ENCODE results near the gene TTC32. TPM values are rescaled to one million over a fixed set of nuclear protein-coding genes. Genes with fewer than 3 reads are reported as not detected.

TTC32 gene
- total and polyA plus RNA-seq, 7 donors, result 3.7 to 22.1 (median 6.8) TPM

GRCh38 chr2:19857806-19858205 lies 44.0 kb downstream of the TTC32 start:
- no peak for TF ChIP-seq CTCF (IDR thresholded peaks at IDR 0.05)
- intact Hi-C loops (cut with DNase I), result loop anchor here (5.0 kb wide), 2 partner anchors 506 to 1406 kb away; no protein-coding TSS in a partner anchor
- DNase-seq, result no peak
- Histone ChIP-seq H3K4me1 (peaks cover 11% of the 10 kb centered on the region), H3K27ac (no peak overlapping the region), H3K27me3 (ENCODE audit: insufficient read depth in 3 of 3, low read length in 2 of 3) (no peaks in the 10 kb centered on the region), H3K4me3 (no peak overlapping the region), H3K36me3 (ENCODE audit: insufficient read depth in 1 of 2, low read depth in 1 of 2) (no peaks in the 10 kb centered on the region), H3K9me3 (no peaks in the 10 kb centered on the region)
- ATAC-seq, result no peak
- WGBS, 3 donors, result 76 to 90% (median 84%) methylated on average over 15 of the region's 15 CpGs

GRCh38 chr2:19857100-19857499 lies 44.7 kb downstream of the TTC32 start:
- Histone ChIP-seq H3K27ac (no peak overlapping the region), H3K36me3 (ENCODE audit: insufficient read depth in 1 of 2, low read depth in 1 of 2) (no peaks in the 10 kb centered on the region), H3K4me3 (no peak overlapping the region), H3K4me1 (peaks cover 11% of the 10 kb centered on the region), H3K9me3 (no peaks in the 10 kb centered on the region), H3K27me3 (ENCODE audit: insufficient read depth in 3 of 3, low read length in 2 of 3) (no peaks in the 10 kb centered on the region)
- no peak for DNase-seq
- TF ChIP-seq CTCF (IDR thresholded peaks at IDR 0.05), result no peak
- WGBS, 3 donors, result 71 to 91% (median 80%) methylated on average over 7 of the region's 7 CpGs
- ATAC-seq, result no peak
- intact Hi-C loops (cut with DNase I), result loop anchor here (5.0 kb wide), 2 partner anchors 505 to 1405 kb away; no protein-coding TSS in a partner anchor

- no peak for TF ChIP-seq CTCF (IDR thresholded peaks at IDR 0.05)
- no peaks in the 10 kb centered on the region for H3K27me3 ChIP-seq (ENCODE audit: insufficient read depth in 3 of 3, low read length in 2 of 3)
- H3K4me3 ChIP-seq, result no peak overlapping the region
- DNase-seq (peak in 1 of 2 donors; percentile 73), ATAC-seq (peak; percentile 74 to 95 (median 93))
- WGBS, 3 donors, result 29 to 35% (median 34%) methylated on average over 15 of the region's 15 CpGs
- intact Hi-C loops (cut with DNase I), result loop anchor here (5.0 kb wide), 2 partner anchors 503 to 1403 kb away; no protein-coding TSS in a partner anchor
- H3K9me3 ChIP-seq, result no peaks in the 10 kb centered on the region
- no peaks in the 10 kb centered on the region for H3K36me3 ChIP-seq (ENCODE audit: insufficient read depth in 1 of 2, low read depth in 1 of 2)
- peak overlapping the region; percentile 84 for H3K27ac ChIP-seq
- H3K4me1 ChIP-seq, result peaks cover 11% of the 10 kb centered on the region
These were observed 46.0 kb downstream of the TTC32 start for GRCh38 chr2:19855542-19856431.

- Histone ChIP-seq H3K27me3 (ENCODE audit: insufficient read depth in 3 of 3, low read length in 2 of 3) (no peaks in the 10 kb centered on the region), H3K4me3 (no peak overlapping the region), H3K9me3 (no peaks in the 10 kb centered on the region), H3K36me3 (ENCODE audit: insufficient read depth in 1 of 2, low read depth in 1 of 2) (no peaks in the 10 kb centered on the region), H3K4me1 (peaks cover 11% of the 10 kb centered on the region), H3K27ac (peak overlapping the region; percentile 84)
- DNase-seq (peak in 1 of 2 donors; percentile 29), ATAC-seq (no peak)
- intact Hi-C loops (cut with DNase I), result loop anchor here (5.0 kb wide), 3 partner anchors 48 to 1403 kb away; no protein-coding TSS in a partner anchor
- 89 to 93% (median 90%) methylated on average over 20 of the region's 20 CpGs for WGBS, 3 donors
- TF ChIP-seq CTCF (IDR thresholded peaks at IDR 0.05), result no peak
These were observed 46.9 kb downstream of the TTC32 start for GRCh38 chr2:19854596-19855541.

Measured in psoas muscle (tissue), 8 donors.